GM19193 (cell line): ENCODE results near the gene AGO1.

Experiments
- POLR2A ChIP-seq: IDR thresholded peaks from 4 replicates; pipeline ENCODE4 v1.6.1; 2011; ENCODE audit not compliant: insufficient read depth, insufficient read length; ENCODE audit errors: extremely low read depth

AGO1 gene

GRCh38 chr1:35887508-35887907, 4.5 kb downstream of the AGO1 start:
- TF ChIP-seq POLR2A: no peak

GRCh38 chr1:35888255-35888654, 5.2 kb downstream of the AGO1 start:
- no peak for TF ChIP-seq POLR2A

GRCh38 chr1:35893051-35893879, 10.3 kb downstream of the AGO1 start:
- no peak for TF ChIP-seq POLR2A

DNA sequence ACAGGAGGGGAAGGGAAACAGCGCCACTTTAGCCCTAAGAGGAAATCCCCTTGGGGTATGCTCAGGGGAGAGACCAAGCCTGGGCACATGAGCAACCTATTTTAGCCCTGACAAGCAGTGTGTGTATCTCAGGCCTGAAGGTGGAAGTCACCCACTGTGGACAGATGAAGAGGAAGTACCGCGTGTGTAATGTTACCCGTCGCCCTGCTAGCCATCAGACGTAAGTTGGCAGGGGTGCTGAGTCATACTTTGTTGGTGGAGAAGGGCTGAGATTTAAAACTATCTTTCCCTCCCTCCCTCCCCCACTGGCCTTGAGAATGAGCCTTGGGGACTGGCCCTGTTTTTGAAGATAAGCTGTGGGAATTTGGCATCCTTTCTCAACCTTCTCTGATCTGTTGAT, 11.2 kb downstream of the AGO1 start:
- no peak for TF ChIP-seq POLR2A

DNA sequence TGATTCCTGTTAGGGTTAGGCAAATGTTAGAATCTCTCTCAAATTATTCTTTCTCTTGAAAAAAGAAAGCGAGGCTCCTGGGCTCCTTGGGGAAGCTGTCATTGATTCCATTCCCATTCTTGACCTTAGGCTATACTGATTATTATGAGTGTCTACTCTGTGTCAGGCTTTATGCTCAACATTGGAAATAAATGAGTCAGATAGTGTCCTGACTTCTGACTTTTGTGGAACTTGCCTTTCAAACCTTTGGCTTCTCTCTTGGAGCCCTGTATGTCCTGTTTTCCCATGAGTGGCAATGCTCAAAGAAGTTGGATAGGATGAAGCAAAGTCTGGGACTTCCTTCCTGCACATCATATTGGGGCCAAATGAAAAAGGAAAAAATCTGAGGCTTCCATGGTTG, 11.6 kb downstream of the AGO1 start:
- no peak for TF ChIP-seq POLR2A

GRCh38 chr1:35899941-35900340, 16.9 kb downstream of the AGO1 start:
- TF ChIP-seq POLR2A: no peak

- no peak for TF ChIP-seq POLR2A
Observed at GRCh38 chr1:35901235-35901634, 18.2 kb downstream of the AGO1 start.

DNA sequence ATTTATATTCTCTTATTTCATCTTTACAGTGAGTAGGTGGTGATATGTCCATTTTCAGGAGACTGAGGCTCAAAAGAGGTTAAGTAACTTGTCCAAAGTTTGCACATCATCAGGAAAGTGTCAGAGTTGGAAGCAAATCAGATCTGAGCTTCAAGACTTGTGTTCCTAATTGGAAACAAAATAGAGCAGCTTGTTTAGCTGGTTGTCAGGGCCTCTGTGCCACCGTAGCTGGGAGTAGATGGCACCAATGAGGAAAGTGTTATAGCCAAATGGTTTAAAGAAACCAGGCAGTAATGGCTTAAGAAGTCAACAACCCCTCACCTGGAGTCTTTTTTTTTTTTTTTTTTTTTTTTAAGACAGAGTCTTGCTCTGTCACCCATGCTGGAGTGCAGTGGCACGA, 19.7 kb downstream of the AGO1 start:
- no peak for TF ChIP-seq POLR2A

GRCh38 chr1:35914717-35915116, 31.7 kb downstream of the AGO1 start:
- no peak for TF ChIP-seq POLR2A

GRCh38 chr1:35915693-35916092, 32.7 kb downstream of the AGO1 start:
- TF ChIP-seq POLR2A: no peak

DNA sequence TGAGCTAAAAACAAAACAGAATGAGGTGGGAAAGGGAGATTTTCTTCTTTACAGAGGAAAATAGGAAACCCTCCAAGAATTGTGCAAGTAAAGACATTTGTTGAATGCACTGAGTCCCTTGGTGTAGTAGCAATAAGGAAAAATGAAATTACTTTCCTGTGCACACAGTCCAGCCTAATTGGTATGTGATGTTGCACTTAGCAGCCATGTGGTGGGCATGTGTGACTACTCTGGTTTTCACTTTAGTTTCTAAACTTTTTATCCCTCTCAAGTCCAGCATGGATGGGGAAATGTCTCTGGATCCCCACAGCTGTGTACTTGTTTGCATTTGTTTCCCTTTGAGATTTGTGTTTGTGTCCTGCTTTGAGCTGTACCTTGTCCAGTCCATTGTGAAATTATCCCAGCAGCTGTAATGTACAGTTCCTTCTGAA, 40.8 kb downstream of the AGO1 start:
- no peak for TF ChIP-seq POLR2A

GRCh38 chr1:35924838-35925237, 41.8 kb downstream of the AGO1 start:
- TF ChIP-seq POLR2A: no peak

DNA sequence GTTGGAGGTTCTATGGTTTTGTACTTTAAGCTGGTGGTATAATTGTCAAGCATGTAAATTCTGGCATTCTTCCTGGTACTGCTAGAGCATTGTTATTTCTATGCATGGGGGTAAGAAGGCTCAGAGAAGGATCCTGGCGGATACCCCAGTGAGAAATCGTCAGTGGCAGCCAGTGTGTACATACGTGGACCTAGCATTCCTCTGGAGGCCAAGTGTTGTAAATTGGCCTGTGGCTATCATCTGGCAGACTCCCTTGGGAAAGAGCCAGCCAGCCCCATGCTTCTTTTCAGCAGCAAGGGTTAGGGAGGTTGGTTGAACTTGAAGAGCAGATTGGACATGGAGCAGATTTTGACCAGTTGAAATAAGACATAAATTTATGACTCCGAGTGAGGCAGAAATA, 42.7 kb downstream of the AGO1 start:
- no peak for TF ChIP-seq POLR2A

DNA sequence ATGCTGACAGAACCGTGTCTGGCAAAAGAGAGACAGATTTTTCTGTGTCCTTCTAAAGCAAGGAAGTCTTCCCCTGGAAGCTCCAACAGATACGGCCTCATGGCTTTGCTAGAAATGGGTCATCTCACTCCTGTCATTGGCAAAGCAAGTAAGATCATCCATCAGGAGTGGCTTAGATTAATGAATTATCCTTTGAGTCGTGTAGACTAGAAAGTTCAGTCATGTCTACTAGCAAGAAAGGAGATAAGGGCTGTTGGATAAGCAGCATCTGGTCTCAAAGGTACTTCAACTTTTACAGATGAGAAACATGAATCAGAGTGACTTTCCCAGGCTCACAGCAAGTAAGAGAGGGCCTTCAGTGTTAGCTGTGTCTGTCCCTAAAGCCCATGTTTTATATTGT, 44.5 kb downstream of the AGO1 start:
- no peak for TF ChIP-seq POLR2A

- TF ChIP-seq POLR2A: no peak
Observed at GRCh38 chr1:35929730-35930592, 47.0 kb downstream of the AGO1 start.
